ENCODE data around the gene MYO1D. TPM values are rescaled to one million over a fixed set of nuclear protein-coding genes. Genes with fewer than 3 reads are reported as not detected.
A peak's percentile ranks its signal among the peaks of the same experiment; 100 is the strongest.

The MYO1D gene
- total RNA-seq, 1 donor from 2014 or later, result 73.3 TPM

- peak; percentile 36 for ATAC-seq
- TF ChIP-seq, protein P1, sequence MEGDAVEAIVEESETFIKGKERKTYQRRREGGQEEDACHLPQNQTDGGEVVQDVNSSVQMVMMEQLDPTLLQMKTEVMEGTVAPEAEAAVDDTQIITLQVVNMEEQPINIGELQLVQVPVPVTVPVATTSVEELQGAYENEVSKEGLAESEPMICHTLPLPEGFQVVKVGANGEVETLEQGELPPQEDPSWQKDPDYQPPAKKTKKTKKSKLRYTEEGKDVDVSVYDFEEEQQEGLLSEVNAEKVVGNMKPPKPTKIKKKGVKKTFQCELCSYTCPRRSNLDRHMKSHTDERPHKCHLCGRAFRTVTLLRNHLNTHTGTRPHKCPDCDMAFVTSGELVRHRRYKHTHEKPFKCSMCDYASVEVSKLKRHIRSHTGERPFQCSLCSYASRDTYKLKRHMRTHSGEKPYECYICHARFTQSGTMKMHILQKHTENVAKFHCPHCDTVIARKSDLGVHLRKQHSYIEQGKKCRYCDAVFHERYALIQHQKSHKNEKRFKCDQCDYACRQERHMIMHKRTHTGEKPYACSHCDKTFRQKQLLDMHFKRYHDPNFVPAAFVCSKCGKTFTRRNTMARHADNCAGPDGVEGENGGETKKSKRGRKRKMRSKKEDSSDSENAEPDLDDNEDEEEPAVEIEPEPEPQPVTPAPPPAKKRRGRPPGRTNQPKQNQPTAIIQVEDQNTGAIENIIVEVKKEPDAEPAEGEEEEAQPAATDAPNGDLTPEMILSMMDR (IDR thresholded peaks at IDR 0.05), result no peak
Measured at GRCh38 chr17:32794533-32795246, 82.2 kb downstream of the MYO1D start.

DNA sequence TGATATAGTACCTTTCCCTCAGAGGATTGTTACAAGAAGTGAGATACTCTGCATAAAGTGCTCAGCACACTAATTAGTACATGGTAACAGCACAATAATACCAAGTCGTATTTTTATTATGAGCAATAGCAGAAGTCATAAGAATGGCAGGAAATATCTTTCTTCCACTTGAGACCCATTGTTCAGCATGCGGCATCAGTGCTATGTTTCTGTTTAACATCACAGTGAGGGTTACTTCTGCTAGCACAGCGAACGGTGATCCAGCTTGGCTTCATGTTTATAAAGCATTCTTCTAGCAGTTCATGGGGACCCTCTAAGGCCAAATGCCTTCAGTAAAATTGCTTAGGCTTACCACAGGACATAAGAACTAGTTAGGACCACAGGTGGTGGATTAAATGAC, 83.1 kb downstream of the MYO1D start:
- intact Hi-C loops (cut with DNase I), result no loop called here

More at GRCh38 chr17:32794533-32795246, 82.2 kb downstream of the MYO1D start:
- Histone ChIP-seq H3K9me3 (no peaks in the 10 kb centered on the region), H3K27me3 (no peaks in the 10 kb centered on the region), H3K27ac (no peak overlapping the region), H3K4me3 (no peak overlapping the region), H3K36me3 (no peaks in the 10 kb centered on the region), H3K4me1 (no peaks in the 10 kb centered on the region)
- intact Hi-C loops (cut with DNase I), result no loop called here
- no peak for DNase-seq

GRCh38 chr17:32792207-32792606, 84.7 kb downstream of the MYO1D start:
- Histone ChIP-seq H3K4me1 (no peaks in the 10 kb centered on the region), H3K4me3 (no peak overlapping the region), H3K27me3 (no peaks in the 10 kb centered on the region), H3K36me3 (no peaks in the 10 kb centered on the region), H3K9me3 (no peaks in the 10 kb centered on the region), H3K27ac (no peak overlapping the region)
- TF ChIP-seq, protein P1 (IDR thresholded peaks at IDR 0.05), result no peak
- DNase-seq (no peak), ATAC-seq (no peak)
- intact Hi-C loops (cut with DNase I), result no loop called here

More for the DNA sequence above, 83.1 kb downstream of the MYO1D start:
- Histone ChIP-seq H3K4me1 (no peaks in the 10 kb centered on the region), H3K36me3 (no peaks in the 10 kb centered on the region), H3K4me3 (no peak overlapping the region), H3K9me3 (no peaks in the 10 kb centered on the region), H3K27ac (no peak overlapping the region), H3K27me3 (no peaks in the 10 kb centered on the region)
- ATAC-seq (no peak), DNase-seq (no peak)
- TF ChIP-seq, protein P1 (IDR thresholded peaks at IDR 0.05), result no peak

DNA sequence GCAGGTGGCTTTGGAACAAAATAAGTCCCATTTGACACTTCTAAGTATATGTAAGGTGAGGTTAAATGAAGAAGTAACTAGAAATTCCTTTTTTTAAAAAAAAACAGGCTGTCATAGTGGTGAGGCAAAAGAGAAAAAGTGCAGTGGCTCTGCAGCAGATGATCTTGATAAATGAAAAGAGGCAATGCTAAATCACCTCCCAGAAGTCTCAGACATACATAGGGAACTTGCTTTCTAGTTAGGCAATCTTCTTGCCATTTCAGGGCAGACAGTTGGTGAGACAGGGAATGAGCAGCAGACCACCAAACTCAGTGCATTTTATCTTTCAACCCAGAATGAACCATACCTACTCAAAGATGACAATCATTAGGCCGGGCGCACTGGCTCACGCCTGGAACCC, 90.8 kb downstream of the MYO1D start:
- ATAC-seq (no peak), DNase-seq (no peak)
- intact Hi-C loops (cut with DNase I), result loop anchor here (10.0 kb wide), 1 partner anchor 89 kb away; the partner anchor contains the start of gene MYO1D
- Histone ChIP-seq H3K9me3 (no peaks in the 10 kb centered on the region), H3K27me3 (no peaks in the 10 kb centered on the region), H3K27ac (no peak overlapping the region), H3K36me3 (no peaks in the 10 kb centered on the region), H3K4me3 (no peak overlapping the region), H3K4me1 (no peaks in the 10 kb centered on the region)
- TF ChIP-seq, protein P1 (IDR thresholded peaks at IDR 0.05), result no peak

DNA sequence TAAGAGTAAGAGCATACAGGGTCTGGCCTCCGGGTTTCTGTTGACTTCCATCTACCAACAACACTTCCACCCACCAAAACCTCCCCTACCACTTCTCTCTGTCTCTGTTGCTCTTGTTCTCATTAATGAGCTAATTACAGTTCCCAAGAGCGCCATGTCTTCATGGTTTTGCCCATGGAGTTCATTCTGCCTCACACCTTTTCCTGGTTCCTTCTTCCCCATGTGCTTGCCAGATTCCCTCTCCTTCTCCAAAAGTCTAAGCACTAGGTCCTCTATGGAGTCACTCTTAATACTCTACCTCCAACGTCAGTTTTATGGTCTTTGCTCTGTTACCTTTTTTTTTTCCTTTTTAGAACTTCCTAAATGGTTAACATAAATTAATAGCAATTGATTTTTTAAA, 92.8 kb downstream of the MYO1D start:
- DNase-seq (no peak), ATAC-seq (no peak)
- Histone ChIP-seq H3K36me3 (no peaks in the 10 kb centered on the region), H3K27ac (no peak overlapping the region), H3K4me1 (no peaks in the 10 kb centered on the region), H3K9me3 (no peaks in the 10 kb centered on the region), H3K27me3 (no peaks in the 10 kb centered on the region), H3K4me3 (no peak overlapping the region)
- intact Hi-C loops (cut with DNase I), result loop anchor here (10.0 kb wide), 1 partner anchor 91 kb away; the partner anchor contains the start of gene MYO1D
- TF ChIP-seq, protein P1 (IDR thresholded peaks at IDR 0.05), result no peak

Measured in upper lobe of right lung (tissue), 1 donor.